Posterior cingulate gyrus (tissue), 11 donors: ENCODE data around the gene RAET1G.

ENCODE experiments used
- DNase-seq, 10 donors: peaks; one replicate each; pipeline versions ENCODE4 v3.0.0 to v3.0.0-alpha.2; 2020 to 2021; ENCODE audit warnings: mixed read lengths in 3 of 10
- intact Hi-C: fragments of 100-400 bp; cut with DNase I; formaldehyde crosslinking; loops from one replicate; pipeline ENCODE4 v1.15.1; 2023

Gene RAET1G

GRCh38 chr6:149877659-149878058 lies 45.3 kb downstream of the RAET1G start:
- intact Hi-C loops: no loop called here

GRCh38 chr6:149876241-149876933 lies 46.5 kb downstream of the RAET1G start:
- intact Hi-C loops: no loop called here
- DNase-seq: no peak

More at GRCh38 chr6:149877659-149878058, 45.3 kb downstream of the RAET1G start:
- DNase-seq: no peak

GRCh38 chr6:149872233-149872632 lies 50.7 kb downstream of the RAET1G start:
- DNase-seq: no peak
- intact Hi-C loops: no loop called here

- intact Hi-C loops: no loop called here
Measured at GRCh38 chr6:149871182-149871581, 51.7 kb downstream of the RAET1G start.

GRCh38 chr6:149869275-149869892 lies 53.5 kb downstream of the RAET1G start:
- intact Hi-C loops: no loop called here
- DNase-seq: no peak

More at GRCh38 chr6:149871182-149871581, 51.7 kb downstream of the RAET1G start:
- no peak for DNase-seq

GRCh38 chr6:149867876-149868640 lies 54.9 kb downstream of the RAET1G start:
- no peak for DNase-seq
- intact Hi-C loops: no loop called here
